ENCODE data around the gene OR4D10.

DNA sequence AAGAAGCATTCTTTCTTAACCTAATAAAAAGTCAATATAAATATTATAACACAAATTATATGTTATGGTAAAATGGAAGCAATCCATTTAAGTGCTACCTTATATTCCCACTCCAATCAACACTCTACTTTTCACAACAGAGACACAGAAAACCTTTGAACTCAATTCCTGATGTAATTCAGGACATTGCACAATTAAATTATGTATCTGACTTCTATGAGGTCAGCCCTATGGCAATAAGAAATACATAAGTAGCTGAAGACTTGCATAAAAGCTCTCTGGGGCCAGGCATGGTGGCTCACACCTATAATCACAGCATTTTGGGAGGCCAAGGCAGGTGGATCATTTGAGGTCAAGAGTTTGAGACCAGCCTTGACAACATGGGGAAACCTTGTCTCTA lies 6.8 kb downstream of the OR4D10 start:
- TF ChIP-seq, protein P1, sequence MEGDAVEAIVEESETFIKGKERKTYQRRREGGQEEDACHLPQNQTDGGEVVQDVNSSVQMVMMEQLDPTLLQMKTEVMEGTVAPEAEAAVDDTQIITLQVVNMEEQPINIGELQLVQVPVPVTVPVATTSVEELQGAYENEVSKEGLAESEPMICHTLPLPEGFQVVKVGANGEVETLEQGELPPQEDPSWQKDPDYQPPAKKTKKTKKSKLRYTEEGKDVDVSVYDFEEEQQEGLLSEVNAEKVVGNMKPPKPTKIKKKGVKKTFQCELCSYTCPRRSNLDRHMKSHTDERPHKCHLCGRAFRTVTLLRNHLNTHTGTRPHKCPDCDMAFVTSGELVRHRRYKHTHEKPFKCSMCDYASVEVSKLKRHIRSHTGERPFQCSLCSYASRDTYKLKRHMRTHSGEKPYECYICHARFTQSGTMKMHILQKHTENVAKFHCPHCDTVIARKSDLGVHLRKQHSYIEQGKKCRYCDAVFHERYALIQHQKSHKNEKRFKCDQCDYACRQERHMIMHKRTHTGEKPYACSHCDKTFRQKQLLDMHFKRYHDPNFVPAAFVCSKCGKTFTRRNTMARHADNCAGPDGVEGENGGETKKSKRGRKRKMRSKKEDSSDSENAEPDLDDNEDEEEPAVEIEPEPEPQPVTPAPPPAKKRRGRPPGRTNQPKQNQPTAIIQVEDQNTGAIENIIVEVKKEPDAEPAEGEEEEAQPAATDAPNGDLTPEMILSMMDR (conservative IDR thresholded peaks at IDR 0.05; ENCODE audit: low read depth in 2 of 2): no peak
- TF ChIP-seq EZH2 (IDR thresholded peaks at IDR 0.05; ENCODE audit: low read depth, unreplicated experiment) (no peak), POLR2AphosphoS5 (IDR thresholded peaks at IDR 0.05; ENCODE audit: low read depth) (no peak)
- TF ChIP-seq, protein P2, sequence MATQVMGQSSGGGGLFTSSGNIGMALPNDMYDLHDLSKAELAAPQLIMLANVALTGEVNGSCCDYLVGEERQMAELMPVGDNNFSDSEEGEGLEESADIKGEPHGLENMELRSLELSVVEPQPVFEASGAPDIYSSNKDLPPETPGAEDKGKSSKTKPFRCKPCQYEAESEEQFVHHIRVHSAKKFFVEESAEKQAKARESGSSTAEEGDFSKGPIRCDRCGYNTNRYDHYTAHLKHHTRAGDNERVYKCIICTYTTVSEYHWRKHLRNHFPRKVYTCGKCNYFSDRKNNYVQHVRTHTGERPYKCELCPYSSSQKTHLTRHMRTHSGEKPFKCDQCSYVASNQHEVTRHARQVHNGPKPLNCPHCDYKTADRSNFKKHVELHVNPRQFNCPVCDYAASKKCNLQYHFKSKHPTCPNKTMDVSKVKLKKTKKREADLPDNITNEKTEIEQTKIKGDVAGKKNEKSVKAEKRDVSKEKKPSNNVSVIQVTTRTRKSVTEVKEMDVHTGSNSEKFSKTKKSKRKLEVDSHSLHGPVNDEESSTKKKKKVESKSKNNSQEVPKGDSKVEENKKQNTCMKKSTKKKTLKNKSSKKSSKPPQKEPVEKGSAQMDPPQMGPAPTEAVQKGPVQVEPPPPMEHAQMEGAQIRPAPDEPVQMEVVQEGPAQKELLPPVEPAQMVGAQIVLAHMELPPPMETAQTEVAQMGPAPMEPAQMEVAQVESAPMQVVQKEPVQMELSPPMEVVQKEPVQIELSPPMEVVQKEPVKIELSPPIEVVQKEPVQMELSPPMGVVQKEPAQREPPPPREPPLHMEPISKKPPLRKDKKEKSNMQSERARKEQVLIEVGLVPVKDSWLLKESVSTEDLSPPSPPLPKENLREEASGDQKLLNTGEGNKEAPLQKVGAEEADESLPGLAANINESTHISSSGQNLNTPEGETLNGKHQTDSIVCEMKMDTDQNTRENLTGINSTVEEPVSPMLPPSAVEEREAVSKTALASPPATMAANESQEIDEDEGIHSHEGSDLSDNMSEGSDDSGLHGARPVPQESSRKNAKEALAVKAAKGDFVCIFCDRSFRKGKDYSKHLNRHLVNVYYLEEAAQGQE (IDR thresholded peaks at IDR 0.05; ENCODE audit: unreplicated experiment): no peak
- TF ChIP-seq, protein P3, sequence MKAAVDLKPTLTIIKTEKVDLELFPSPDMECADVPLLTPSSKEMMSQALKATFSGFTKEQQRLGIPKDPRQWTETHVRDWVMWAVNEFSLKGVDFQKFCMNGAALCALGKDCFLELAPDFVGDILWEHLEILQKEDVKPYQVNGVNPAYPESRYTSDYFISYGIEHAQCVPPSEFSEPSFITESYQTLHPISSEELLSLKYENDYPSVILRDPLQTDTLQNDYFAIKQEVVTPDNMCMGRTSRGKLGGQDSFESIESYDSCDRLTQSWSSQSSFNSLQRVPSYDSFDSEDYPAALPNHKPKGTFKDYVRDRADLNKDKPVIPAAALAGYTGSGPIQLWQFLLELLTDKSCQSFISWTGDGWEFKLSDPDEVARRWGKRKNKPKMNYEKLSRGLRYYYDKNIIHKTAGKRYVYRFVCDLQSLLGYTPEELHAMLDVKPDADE (IDR thresholded peaks at IDR 0.05): no peak
